Breast epithelium (tissue), 4 donors: ENCODE measurements around the gene RAB8A. TPM values are rescaled to one million over a fixed set of nuclear protein-coding genes. Genes with fewer than 3 reads are reported as not detected.

Source experiments
- DNase-seq, 2 donors: peaks; one replicate each; pipeline ENCODE4 v3.0.0-alpha.2; 2019; ENCODE audit warnings: low spot score in 2 of 2
- H3K27ac ChIP-seq, 2 donors: fragments of 200-600 bp; sonication (generic) in 1 of 2; one replicate each; pipeline ENCODE4 v1.5.1; 2016 to 2019; ENCODE audit warnings: mild to moderate bottlenecking in 1 of 2
- H3K27me3 ChIP-seq, 2 donors: fragments of 200-600 bp; sonication (generic) in 1 of 2; one replicate each; pipeline versions ENCODE4 v1.5.1 to v1.6.0; 2017 to 2019; ENCODE audit warnings: control low read depth in 1 of 2, mild to moderate bottlenecking in 1 of 2
- H3K36me3 ChIP-seq: fragments of 200-600 bp; one replicate; pipeline ENCODE4 v1.5.1; 2019
- H3K4me1 ChIP-seq, 2 donors: fragments of 200-600 bp; sonication (generic); one replicate each; pipeline ENCODE4 v1.5.1; 2016 to 2019; ENCODE audit warnings: control low read depth in 1 of 2
- H3K4me3 ChIP-seq, 3 donors: fragments of 200-600 bp; sonication (generic); 1 replicate in 2 of 3; 2 replicates in 1 of 3; pipeline ENCODE4 v1.5.1; 2016 to 2019; ENCODE audit warnings: mild to moderate bottlenecking in 3 of 3, moderate library complexity in 2 of 3
- H3K9me3 ChIP-seq, 2 donors: fragments of 200-600 bp; sonication (generic) in 1 of 2; one replicate each; pipeline ENCODE4 v1.5.1; 2016 to 2019; ENCODE audit warnings: control low read depth in 1 of 2
- CTCF ChIP-seq, 3 donors: fragments of 450-650 bp; IDR thresholded peaks; one replicate each; pipeline ENCODE4 v1.5.1; 2016 to 2017; ENCODE audit warnings: antibody characterized with exemption in 3 of 3, mild to moderate bottlenecking in 3 of 3, moderate library complexity in 3 of 3
- POLR2A ChIP-seq: fragments of 450-650 bp; IDR thresholded peaks from one replicate; pipeline ENCODE4 v1.6.1; 2016; ENCODE audit warnings: antibody characterized with exemption, mild to moderate bottlenecking, moderate library complexity
- POLR2AphosphoS5 ChIP-seq, 3 donors: sonication (generic); formaldehyde crosslinking; IDR thresholded peaks; one replicate each; pipeline ENCODE4 v1.6.1; 2017; ENCODE audit warnings: antibody characterized with exemption in 3 of 3
- intact Hi-C: fragments of 100-400 bp; cut with DNase I; formaldehyde crosslinking; loops from one replicate; pipeline ENCODE4 v1.15.1; 2023; ENCODE audit warnings: low total_unique reads
- total RNA-seq, 3 donors: library from RNA; depleted of rRNA; stranded (reverse); fragments of >200 nt; gene quantifications; one replicate each; pipeline ENCODE4 v1.1.0, GENCODE V29; 2016

RAB8A gene
- total RNA-seq, 3 donors from 2014 or later, result 34.7 to 40.6 (median 38.8) TPM

- TF ChIP-seq POLR2A (peak; percentile 76), POLR2AphosphoS5 (IDR thresholded peaks at IDR 0.05) (peak; percentile 66 to 91 (median 69)), CTCF (IDR thresholded peaks at IDR 0.05) (no peak)
- H3K4me3 ChIP-seq, result peak overlapping the region; percentile 32 to 84 (median 80)
- intact Hi-C loops, result no loop called here
- no peaks in the 10 kb centered on the region for H3K36me3 ChIP-seq
- DNase-seq, result peak; percentile 87 to 94
- H3K9me3 ChIP-seq, result no peaks in the 10 kb centered on the region
- peaks cover 3 to 10% of the 10 kb centered on the region in 2 donors for H3K4me1 ChIP-seq
- peak overlapping the region; percentile 95 to 97 for H3K27ac ChIP-seq
- H3K27me3 ChIP-seq, result no peaks in the 10 kb centered on the region
Measured at GRCh38 chr19:16067205-16067938, 44.3 kb upstream of the RAB8A start.

- Histone ChIP-seq H3K27ac (peak overlapping the region; percentile 95 to 97), H3K9me3 (no peaks in the 10 kb centered on the region), H3K4me1 (peaks cover 3 to 10% of the 10 kb centered on the region in 2 donors), H3K27me3 (no peaks in the 10 kb centered on the region), H3K36me3 (no peaks in the 10 kb centered on the region), H3K4me3 (peak overlapping the region; percentile 32 to 84 (median 80))
- TF ChIP-seq POLR2AphosphoS5 (IDR thresholded peaks at IDR 0.05), result peak in 1 of 3 donors; percentile 24
- no peak for TF ChIP-seq CTCF (IDR thresholded peaks at IDR 0.05)
- no peak for TF ChIP-seq POLR2A
- no peak for DNase-seq
- intact Hi-C loops, result no loop called here
Measured at GRCh38 chr19:16068696-16069259, 42.9 kb upstream of the RAB8A start.

GRCh38 chr19:16069813-16070365 is 41.8 kb upstream of the RAB8A start:
- intact Hi-C loops, result no loop called here

GRCh38 chr19:16070366-16070990 is 41.2 kb upstream of the RAB8A start:
- Histone ChIP-seq H3K27ac (peak overlapping the region; percentile 95 to 97), H3K4me1 (peaks cover 3 to 10% of the 10 kb centered on the region in 2 donors), H3K36me3 (no peaks in the 10 kb centered on the region), H3K27me3 (no peaks in the 10 kb centered on the region), H3K9me3 (no peaks in the 10 kb centered on the region), H3K4me3 (peak overlapping the region in 2 of 3 donors; percentile 80 to 84)
- intact Hi-C loops, result no loop called here
- peak; percentile 80 to 91 for DNase-seq
- no peak for TF ChIP-seq CTCF (IDR thresholded peaks at IDR 0.05)
- TF ChIP-seq POLR2A, result peak; percentile 27
- TF ChIP-seq POLR2AphosphoS5 (IDR thresholded peaks at IDR 0.05), result peak; percentile 65 to 69 (median 67)

More at GRCh38 chr19:16069813-16070365, 41.8 kb upstream of the RAB8A start:
- H3K4me1 ChIP-seq, result peaks cover 3 to 10% of the 10 kb centered on the region in 2 donors
- H3K9me3 ChIP-seq, result no peaks in the 10 kb centered on the region
- TF ChIP-seq POLR2A, result no peak
- no peak for TF ChIP-seq CTCF (IDR thresholded peaks at IDR 0.05)
- no peak for TF ChIP-seq POLR2AphosphoS5 (IDR thresholded peaks at IDR 0.05)
- peak overlapping the region; percentile 95 to 97 for H3K27ac ChIP-seq
- no peaks in the 10 kb centered on the region for H3K36me3 ChIP-seq
- DNase-seq, result no peak
- peak overlapping the region in 2 of 3 donors; percentile 80 to 84 for H3K4me3 ChIP-seq
- H3K27me3 ChIP-seq, result no peaks in the 10 kb centered on the region
